ENCODE data around the gene CAMSAP3.

DNA sequence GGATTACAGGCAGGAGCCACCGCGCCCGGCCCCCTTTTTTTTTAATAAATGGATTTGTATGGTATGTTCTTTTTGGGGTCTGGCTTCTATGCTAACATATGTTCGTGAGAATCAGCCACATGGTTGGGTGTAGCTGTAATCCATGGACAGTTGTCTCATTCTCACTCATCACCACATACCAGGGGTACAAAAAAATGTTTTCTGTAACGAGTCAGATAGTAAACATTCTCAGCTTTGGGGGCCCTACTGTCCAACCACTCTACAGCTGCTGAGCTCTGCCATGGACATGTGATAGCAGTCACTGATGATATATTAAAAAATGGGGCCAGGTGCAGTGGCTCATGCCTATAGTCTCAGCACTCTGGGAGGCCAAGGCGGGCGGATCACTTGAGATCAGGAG is 68.0 kb downstream of the CAMSAP3 start:
- TF ChIP-seq POLR2A (IDR thresholded peaks at IDR 0.05): no peak
- TF ChIP-seq, protein P1, sequence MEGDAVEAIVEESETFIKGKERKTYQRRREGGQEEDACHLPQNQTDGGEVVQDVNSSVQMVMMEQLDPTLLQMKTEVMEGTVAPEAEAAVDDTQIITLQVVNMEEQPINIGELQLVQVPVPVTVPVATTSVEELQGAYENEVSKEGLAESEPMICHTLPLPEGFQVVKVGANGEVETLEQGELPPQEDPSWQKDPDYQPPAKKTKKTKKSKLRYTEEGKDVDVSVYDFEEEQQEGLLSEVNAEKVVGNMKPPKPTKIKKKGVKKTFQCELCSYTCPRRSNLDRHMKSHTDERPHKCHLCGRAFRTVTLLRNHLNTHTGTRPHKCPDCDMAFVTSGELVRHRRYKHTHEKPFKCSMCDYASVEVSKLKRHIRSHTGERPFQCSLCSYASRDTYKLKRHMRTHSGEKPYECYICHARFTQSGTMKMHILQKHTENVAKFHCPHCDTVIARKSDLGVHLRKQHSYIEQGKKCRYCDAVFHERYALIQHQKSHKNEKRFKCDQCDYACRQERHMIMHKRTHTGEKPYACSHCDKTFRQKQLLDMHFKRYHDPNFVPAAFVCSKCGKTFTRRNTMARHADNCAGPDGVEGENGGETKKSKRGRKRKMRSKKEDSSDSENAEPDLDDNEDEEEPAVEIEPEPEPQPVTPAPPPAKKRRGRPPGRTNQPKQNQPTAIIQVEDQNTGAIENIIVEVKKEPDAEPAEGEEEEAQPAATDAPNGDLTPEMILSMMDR (IDR thresholded peaks at IDR 0.05): no peak

Data from heart left ventricle (tissue), 13 donors.